ELR (cell line): ENCODE measurements around the gene TGM5.
A peak's percentile ranks its signal among the peaks of the same experiment; 100 is the strongest.
"Not testable (repeated sequence)": the region's sequence is repeated elsewhere in the genome, so short reads cannot be mapped to it uniquely, and the experiment has no call there.

ENCODE experiments used
- DNase-seq: peaks from one replicate; pipeline ENCODE4 v3.0.0-alpha.2; 2015; ENCODE audit warnings: low read depth

Gene TGM5

DNA sequence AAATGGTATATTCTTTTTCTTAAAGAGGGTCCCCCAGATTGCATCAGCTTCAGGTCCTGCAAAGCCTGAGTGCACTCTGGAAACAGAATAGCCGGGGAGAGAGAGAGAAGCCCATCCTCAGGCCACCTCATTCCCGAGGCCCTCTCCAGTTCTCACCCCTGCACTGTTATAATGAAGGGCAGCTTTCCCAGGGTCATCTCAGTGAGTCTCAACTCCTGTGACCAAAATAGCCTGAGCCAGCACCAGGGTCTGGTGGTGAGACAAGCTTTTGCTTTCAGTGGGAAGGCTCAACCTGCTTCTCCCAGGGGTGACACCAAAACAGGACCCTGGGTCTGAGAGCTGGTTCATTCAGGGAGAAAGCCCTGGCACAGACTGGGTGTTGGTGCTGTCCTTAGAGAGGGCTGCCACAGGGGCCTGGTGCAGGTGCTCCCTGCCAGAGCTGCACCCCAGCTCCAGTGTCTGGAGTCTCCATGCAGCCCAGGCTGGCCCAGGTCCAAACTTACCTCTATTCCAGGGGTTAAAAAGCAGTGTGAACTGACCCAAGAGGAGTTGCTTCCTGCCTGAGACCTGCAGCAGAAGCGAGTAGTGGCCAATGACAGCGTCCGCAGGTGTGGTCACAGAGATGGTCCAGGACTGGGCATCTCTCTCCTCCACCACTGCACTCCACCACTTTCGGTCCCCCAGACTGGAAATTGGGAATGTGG lies 52.0 kb downstream of the TGM5 start:
- DNase-seq, result no peak

DNA sequence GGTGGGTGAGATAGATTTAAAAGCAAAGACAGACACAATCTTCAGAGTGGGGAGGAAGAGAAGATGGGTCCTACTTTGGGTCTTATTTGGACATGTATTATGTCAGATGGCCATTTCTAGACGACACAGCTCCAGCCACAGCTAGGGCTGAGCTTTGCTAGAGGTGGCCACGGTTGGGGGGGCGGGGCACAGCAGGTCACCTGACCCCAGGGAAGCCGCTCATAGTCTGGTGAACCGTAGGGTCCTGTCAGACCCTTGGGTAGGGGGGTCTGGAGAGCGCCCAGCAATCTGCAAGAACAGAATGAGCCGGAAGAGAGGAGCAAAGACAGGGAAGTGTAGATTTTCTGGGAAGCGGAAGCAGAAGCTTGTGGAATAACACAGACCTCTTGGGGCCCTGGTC lies 52.6 kb downstream of the TGM5 start:
- no peak for DNase-seq

GRCh38 chr15:43213466-43213865 lies 53.3 kb downstream of the TGM5 start:
- no peak for DNase-seq

DNA sequence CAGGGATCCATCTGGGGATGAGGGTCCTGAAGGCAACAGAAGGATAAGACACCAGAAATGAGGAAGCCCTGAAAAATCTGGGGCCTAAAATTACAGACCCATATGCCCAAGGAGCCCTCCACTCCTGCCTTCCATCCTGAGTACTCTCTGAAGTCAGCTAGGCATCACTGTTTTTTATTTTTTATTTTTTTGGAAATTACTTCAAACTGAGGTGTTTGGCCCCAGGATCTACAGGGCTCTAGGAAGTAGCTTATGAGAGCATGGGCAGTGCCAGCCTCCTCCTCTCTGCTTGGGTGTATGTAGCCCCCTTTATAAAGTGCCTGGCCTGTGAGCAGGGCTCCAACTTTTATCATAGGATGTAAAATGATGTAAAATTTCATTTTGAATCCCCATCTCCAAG lies 53.8 kb downstream of the TGM5 start:
- DNase-seq, result no peak

- no peak for DNase-seq
Observed at GRCh38 chr15:43212299-43212698, 54.4 kb downstream of the TGM5 start.

GRCh38 chr15:43211224-43211735 lies 55.4 kb downstream of the TGM5 start:
- DNase-seq, result no peak

- no peak for DNase-seq
Observed at GRCh38 chr15:43210807-43211206, 55.9 kb downstream of the TGM5 start.

- DNase-seq, result no peak
Observed at GRCh38 chr15:43210172-43210745, 56.5 kb downstream of the TGM5 start.

DNA sequence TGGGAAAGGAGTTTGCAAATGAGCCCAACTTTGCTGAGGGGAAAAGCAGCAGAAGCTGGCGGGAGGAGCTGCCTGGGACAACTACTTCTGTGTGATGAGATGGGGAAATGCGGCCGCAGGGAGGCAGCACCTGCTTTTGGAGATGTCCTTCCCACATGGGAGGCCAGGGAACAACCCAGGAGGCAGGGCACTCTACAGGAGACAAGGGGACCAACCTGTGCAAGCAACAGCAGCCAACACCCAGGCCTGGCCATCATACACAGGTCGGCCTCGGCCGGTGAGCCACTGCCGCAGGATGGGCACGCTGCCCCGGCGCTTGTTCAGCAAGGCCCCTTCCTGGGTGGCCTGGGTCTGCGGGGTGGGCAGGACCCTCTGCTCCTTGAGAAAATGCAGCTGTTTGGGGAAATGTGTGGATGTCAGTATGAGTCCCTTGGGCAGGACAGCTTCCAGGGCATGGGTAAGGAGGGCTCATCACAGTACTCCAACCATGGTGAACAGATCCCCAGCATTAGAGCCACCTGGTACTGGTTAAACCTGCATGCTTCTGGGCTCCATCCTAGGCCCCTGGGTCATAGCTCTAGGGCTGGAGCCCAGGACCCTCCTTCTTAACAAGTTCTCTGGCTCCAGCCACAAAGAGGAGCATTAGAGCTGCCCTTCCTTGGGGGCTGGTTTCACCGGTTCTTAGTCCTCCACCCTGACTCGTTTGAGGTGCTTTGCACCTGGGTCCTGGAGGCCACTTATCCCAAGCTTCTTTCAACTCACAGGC lies 57.5 kb downstream of the TGM5 start:
- DNase-seq, result peak; percentile 22

DNA sequence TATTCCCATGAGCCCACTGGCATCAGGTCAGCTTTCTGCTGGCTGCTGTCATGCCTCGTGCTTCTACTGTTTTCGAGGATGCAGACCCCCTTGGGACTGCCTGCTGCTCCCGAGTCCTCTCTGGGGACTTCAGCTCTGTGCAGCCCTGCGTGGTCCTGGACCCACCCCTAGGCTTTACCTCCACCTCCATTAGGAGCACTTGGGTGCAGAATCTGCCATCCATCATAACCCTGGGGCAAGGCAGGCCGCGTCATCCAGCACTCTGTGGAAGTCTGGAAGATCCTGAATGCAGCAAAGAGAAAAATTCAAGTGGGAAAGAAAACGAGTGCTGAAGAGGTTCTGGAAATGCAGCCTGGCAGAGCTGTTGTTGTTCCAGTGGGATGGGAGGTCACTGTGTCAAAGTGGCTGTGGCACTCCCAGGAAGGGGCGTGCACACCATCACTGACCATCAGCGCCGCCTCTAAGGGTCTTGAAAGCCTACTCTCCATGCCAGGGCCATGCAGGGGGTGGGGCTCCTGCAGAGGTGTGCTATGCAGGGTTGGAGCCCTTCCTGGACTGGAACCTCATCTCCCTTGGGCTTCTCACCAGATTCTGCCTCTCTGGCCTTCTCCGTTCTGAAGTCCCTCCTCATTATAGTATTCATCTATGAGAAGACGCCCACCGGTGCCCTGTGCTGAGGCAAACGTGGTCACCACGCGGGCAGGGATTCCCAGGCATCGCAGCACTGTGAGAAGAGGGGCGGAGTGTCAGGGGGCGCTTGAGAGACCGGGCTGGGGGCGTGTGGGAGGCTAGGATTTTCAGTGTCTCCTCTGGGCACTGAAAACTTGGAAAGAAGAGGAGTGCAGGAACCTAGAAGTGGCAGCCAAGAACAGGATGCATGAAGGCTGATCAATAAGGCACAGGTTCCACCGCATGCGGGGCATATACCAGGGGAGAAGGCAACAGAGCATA lies 58.4 kb downstream of the TGM5 start:
- DNase-seq, result no peak

- no peak for DNase-seq
Observed at GRCh38 chr15:43207024-43207423, 59.7 kb downstream of the TGM5 start.

DNA sequence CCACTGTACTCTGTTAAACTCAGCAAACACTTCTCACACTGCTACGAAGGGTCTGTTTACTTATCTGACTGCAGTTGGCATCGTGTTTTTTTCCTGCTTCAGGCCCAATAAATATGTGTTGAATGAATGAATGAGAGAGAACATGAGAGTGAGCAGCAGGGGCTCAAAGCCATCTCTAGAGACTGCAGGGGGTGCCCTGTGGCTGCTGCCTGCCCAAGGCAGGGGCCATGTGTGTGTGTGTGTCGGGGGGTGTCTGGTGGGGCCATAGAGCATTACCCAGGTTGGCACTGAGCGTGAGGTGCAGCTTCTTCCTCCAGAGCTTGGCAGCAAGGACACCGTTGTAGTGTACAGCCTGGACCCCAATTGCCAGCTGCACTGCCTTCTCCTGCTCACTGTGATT lies 60.7 kb downstream of the TGM5 start:
- DNase-seq, result no peak

GRCh38 chr15:43204016-43204901 lies 62.5 kb downstream of the TGM5 start:
- DNase-seq, result peak; percentile 76

DNA sequence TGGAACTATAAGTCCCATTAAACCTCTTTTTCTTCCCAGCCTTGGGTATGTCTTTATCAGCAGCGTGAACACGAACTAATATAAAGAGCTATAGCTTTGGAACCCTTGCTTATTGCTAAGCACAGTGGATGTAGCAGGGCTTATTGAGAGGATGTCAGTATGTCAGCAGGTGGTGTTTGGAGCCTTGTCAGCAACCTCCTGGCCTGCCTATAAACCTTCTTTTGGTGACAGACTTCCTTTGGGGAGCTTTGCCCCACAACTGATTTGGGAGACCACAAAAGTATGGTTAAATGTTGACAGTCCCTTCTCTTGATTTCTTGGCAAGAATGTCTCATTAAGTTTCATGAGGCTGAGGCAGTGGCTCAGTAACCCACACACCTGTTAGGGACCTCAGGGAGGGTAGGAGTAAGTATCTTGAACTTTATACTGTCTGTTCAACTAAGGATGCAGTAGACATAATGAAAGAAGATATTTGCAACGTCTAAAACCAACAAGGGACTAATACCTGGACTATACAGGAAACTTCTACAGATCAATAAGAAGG lies 66.7 kb downstream of the TGM5 start:
- no peak for DNase-seq

DNA sequence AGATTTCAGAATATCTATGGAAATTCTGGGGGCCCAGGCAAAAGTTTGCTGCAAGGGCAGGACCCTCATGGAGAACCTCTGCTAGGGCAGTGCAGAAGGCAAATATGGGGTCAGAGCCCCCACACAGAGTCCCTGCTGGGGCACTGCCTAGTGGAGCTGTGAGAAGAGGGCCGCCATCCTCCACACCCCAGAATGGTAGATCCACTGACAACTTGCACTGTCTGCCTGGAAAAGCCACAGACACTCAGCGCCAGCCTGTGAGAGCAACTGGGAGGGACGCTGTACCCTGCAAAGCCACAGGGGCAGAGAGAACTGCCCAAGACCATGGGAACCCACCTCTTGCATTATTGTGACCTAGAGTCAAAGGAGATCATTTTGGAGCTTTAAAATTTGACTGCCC lies 67.7 kb downstream of the TGM5 start:
- DNase-seq, result no peak

DNA sequence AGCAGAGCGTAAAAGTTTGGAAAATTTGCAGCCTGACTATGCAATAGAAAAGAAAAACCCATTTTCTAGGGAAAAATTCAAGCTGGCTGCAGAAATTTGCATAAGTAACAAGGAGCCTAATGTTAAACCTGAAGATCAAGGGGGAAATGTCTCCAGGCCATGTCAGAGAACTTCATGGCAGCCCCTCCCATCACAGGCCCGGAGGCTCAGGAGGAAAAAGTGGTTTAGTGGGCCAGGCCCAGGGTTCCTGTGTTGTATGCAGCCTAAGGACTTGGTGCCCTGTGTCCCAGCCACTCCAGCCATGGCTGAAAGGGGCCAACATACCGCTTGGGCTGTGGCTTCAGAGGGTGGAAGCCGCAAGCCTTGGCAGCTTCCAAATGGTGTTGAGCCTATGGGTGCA lies 68.2 kb downstream of the TGM5 start:
- DNase-seq, result not testable (repeated sequence)

GRCh38 chr15:43197773-43198172 lies 69.0 kb downstream of the TGM5 start:
- DNase-seq, result not testable (repeated sequence)

DNA sequence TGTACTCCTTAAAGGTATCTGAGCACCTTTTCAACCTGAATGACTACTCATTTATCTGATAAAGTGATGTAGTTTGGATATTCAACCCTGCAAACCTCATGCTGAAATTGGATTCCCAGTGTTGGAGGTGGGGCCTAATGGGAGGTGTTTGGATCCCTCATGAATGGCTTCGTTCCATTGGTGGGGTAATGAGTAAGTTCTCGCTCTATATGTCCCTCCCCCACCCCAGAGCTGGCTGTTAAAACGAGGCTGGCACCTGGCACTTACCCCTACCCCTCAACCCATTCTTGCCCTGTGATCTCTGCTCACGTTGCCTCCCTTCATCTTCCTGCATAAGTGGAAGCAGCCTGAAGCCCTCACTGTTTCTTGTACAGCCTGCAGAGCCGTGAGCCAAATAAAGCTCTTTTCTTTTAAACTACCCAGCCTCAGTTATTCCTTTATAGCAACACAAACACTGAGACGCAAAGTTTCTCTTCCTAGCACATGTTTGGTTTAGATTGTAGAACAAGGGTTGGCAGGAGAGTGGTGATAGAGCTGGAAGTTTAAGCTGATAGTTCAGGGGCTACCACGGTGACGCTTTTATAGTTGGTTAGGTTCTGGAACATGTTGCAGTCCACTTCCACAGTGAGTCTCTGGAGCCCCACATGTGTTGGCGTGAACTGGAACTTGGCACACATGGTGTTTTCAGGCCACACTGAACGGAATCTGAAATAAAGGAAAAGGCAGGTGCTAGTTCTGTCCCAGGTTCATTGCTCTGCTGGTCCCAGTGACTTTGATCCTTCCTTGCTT lies 69.8 kb downstream of the TGM5 start:
- no peak for DNase-seq

- peak; percentile 24 for DNase-seq
Observed at GRCh38 chr15:43194795-43195194, 71.9 kb downstream of the TGM5 start.

- no peak for DNase-seq
Observed at GRCh38 chr15:43193710-43194109, 73.0 kb downstream of the TGM5 start.
